Stimulated activated CD8-positive, alpha-beta memory T cell treated with anti-CD3 and anti-CD28 coated beads, Interleukin-2, amount 100 ng/mL, for 48 hours (primary cell): ENCODE data around the gene PCDHGA4.
"Not testable (repeated sequence)": the region's sequence is repeated elsewhere in the genome, so short reads cannot be mapped to it uniquely, and the experiment has no call there.

Experiments used
- DNase-seq, 2 donors: peaks; one replicate each; pipeline ENCODE4 v3.0.0-alpha.2; 2020; ENCODE audit warnings: low read depth in 2 of 2

PCDHGA4 gene

GRCh38 chr5:141354900-141355469 is at the start of gene PCDHGA4:
TSS of gene PCDHGA4 (plus strand) at chr5:141355021. CDS start at chr5:141355108, 87 bp downstream.
- DNase-seq, result no peak

GRCh38 chr5:141306630-141307029 is 48.2 kb upstream of the PCDHGA4 start:
- no peak for DNase-seq

GRCh38 chr5:141313711-141314110 is 41.1 kb upstream of the PCDHGA4 start:
- DNase-seq, result no peak

GRCh38 chr5:141316963-141317362 is 37.9 kb upstream of the PCDHGA4 start:
- DNase-seq, result not testable (repeated sequence)

GRCh38 chr5:141319202-141319601 is 35.6 kb upstream of the PCDHGA4 start:
- no peak for DNase-seq

GRCh38 chr5:141319699-141320098 is 35.1 kb upstream of the PCDHGA4 start:
- no peak for DNase-seq

GRCh38 chr5:141320225-141321169 is 34.3 kb upstream of the PCDHGA4 start, which contains the start of gene TAF7:
TSS of gene TAF7 (minus strand) at chr5:141320784. CDS start at chr5:141320044, 740 bp downstream.
- peak; percentile 87 for DNase-seq

- DNase-seq, result no peak
Measured at GRCh38 chr5:141322261-141322660, 32.6 kb upstream of the PCDHGA4 start.

- DNase-seq, result peak; percentile 31 to 48
Measured at GRCh38 chr5:141326088-141326854, 28.6 kb upstream of the PCDHGA4 start.

GRCh38 chr5:141328231-141328630 is 26.6 kb upstream of the PCDHGA4 start:
- no peak for DNase-seq

- DNase-seq, result no peak
Measured at GRCh38 chr5:141330299-141331080, 24.3 kb upstream of the PCDHGA4 start, which contains the start of gene PCDHGA1. TSS of gene PCDHGA1 (plus strand) at chr5:141330514.

GRCh38 chr5:141332571-141332970 is 22.2 kb upstream of the PCDHGA4 start:
- not testable (repeated sequence) for DNase-seq

GRCh38 chr5:141338538-141339306 is 16.1 kb upstream of the PCDHGA4 start, which contains the start of gene PCDHGA2:
TSS of gene PCDHGA2 (plus strand) at chr5:141338760.
- DNase-seq, result no peak

- not testable (repeated sequence) for DNase-seq
Measured at GRCh38 chr5:141340781-141341354, 14.0 kb upstream of the PCDHGA4 start.

- no peak for DNase-seq
Measured at GRCh38 chr5:141342773-141343172, 12.0 kb upstream of the PCDHGA4 start.

GRCh38 chr5:141343242-141343952 is 11.4 kb upstream of the PCDHGA4 start, which contains the start of gene PCDHGA3:
TSS of gene PCDHGA3 (plus strand) at chr5:141343829. CDS start at chr5:141344034, 205 bp downstream.
- no peak for DNase-seq

GRCh38 chr5:141343953-141344463 is 10.8 kb upstream of the PCDHGA4 start:
- DNase-seq, result no peak

- no peak for DNase-seq
Measured at GRCh38 chr5:141345327-141345726, 9.5 kb upstream of the PCDHGA4 start.

- DNase-seq, result not testable (repeated sequence)
Measured at GRCh38 chr5:141346017-141346416, 8.8 kb upstream of the PCDHGA4 start.
